Smooth muscle cell (in vitro differentiated cells): Measurements from ENCODE around the gene TPBGL. TPM values are rescaled to one million over a fixed set of nuclear protein-coding genes. Genes with fewer than 3 reads are reported as not detected.

Experiments used
- DNase-seq: peaks from one replicate; lab custom pipeline; 2025; ENCODE audit not compliant: unreplicated experiment; lab: John Stamatoyannopoulos, UW
- H2AFZ ChIP-seq: fragments of 200-600 bp; sonication (generic); 2 replicates; pipeline ENCODE4 v1.6.0; 2016; ENCODE audit warnings: antibody characterized with exemption, low read depth, mild to moderate bottlenecking
- H3F3A ChIP-seq: fragments of 200-600 bp; sonication (generic); 2 replicates; pipeline ENCODE4 v1.6.0; 2017; ENCODE audit warnings: antibody characterized with exemption, low read depth
- H3K27ac ChIP-seq: fragments of 200-600 bp; sonication (generic); 2 replicates; pipeline ENCODE4 v1.5.1; 2016; ENCODE audit warnings: low read depth, mild to moderate bottlenecking
- H3K27me3 ChIP-seq: fragments of 200-600 bp; sonication (generic); 2 replicates; pipeline ENCODE4 v1.6.1; 2016; ENCODE audit warnings: low read depth, mild to moderate bottlenecking
- H3K36me3 ChIP-seq: fragments of 200-600 bp; sonication (generic); 2 replicates; pipeline ENCODE4 v1.5.1; 2016; ENCODE audit warnings: low read depth
- H3K4me1 ChIP-seq: fragments of 200-600 bp; sonication (generic); 2 replicates; pipeline ENCODE4 v1.5.1; 2016; ENCODE audit warnings: low read depth
- H3K4me2 ChIP-seq: fragments of 200-600 bp; sonication (generic); 2 replicates; pipeline ENCODE4 v1.6.0; 2016; ENCODE audit warnings: mild to moderate bottlenecking
- H3K4me3 ChIP-seq: fragments of 200-600 bp; sonication (generic); 2 replicates; pipeline ENCODE4 v1.5.1; 2016; ENCODE audit warnings: mild to moderate bottlenecking
- H3K79me2 ChIP-seq: fragments of 200-600 bp; sonication (generic); 2 replicates; pipeline ENCODE4 v1.6.0; 2016; ENCODE audit warnings: low read depth, mild to moderate bottlenecking
- H3K9ac ChIP-seq: fragments of 200-600 bp; sonication (generic); 2 replicates; pipeline ENCODE4 v1.6.0; 2016; ENCODE audit warnings: low read depth
- H3K9me3 ChIP-seq: fragments of 200-600 bp; sonication (generic); replicated peaks from 2 replicates; pipeline ENCODE4 v1.5.1; 2016; ENCODE audit warnings: low read depth
- H4K20me1 ChIP-seq: fragments of 200-600 bp; sonication (generic); 2 replicates; pipeline ENCODE4 v1.6.0; 2016; ENCODE audit warnings: low read depth
- WGBS: methylation state at CpG from one replicate; pipeline ENCODE4 v1.1.7; 2016; ENCODE audit warnings: low lambda C conversion rate; 5-methylcytosine and 5-hydroxymethylcytosine counted together
- polyA plus RNA-seq: library from polyadenylated mRNA; unstranded; fragments of >200 nt; fragmentation: Nextera tagmentation; extraction: Ambion mirVana; gene quantifications from 2 replicates; pipeline ENCODE4 v1.2.1, GENCODE V29; 2016
- total RNA-seq: library from RNA; depleted of rRNA; stranded (reverse); fragments of >200 nt; gene quantifications from 2 replicates; pipeline ENCODE4 v1.2.3, GENCODE V29; 2014
- TF ChIP-seq, protein P1 (sequence below): fragments of 200-600 bp; sonication (generic); IDR thresholded peaks from 2 replicates; pipeline ENCODE4 v1.5.1; 2017; ENCODE audit warnings: borderline replicate concordance, mild to moderate bottlenecking, antibody characterized with exemption; ENCODE audit not compliant: insufficient read depth, poor library complexity, severe bottlenecking

Gene TPBGL
- total and polyA plus RNA-seq, 2 experiments from 2014 or later, result 0.62 to 0.81 TPM

DNA sequence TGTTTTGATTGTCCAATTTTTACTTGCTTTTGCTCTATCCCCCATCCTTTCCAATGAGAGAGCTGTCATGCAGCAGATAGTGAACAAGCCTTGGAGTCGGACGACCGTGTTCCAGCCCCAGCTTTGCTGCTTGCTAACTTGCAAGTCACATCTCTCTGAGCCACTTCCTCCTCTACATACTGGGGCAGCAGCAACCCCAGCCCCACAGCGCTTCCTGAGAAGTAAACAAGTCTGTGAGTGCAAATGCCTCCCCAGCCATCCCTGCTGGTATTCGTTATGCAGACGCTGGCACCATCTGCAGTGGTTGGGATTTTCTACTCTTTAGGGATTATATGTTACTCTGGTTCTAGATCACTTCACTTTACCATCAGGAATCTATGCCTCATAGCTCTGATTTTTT, 35.0 kb downstream of the TPBGL start:
- TF ChIP-seq, protein P1, sequence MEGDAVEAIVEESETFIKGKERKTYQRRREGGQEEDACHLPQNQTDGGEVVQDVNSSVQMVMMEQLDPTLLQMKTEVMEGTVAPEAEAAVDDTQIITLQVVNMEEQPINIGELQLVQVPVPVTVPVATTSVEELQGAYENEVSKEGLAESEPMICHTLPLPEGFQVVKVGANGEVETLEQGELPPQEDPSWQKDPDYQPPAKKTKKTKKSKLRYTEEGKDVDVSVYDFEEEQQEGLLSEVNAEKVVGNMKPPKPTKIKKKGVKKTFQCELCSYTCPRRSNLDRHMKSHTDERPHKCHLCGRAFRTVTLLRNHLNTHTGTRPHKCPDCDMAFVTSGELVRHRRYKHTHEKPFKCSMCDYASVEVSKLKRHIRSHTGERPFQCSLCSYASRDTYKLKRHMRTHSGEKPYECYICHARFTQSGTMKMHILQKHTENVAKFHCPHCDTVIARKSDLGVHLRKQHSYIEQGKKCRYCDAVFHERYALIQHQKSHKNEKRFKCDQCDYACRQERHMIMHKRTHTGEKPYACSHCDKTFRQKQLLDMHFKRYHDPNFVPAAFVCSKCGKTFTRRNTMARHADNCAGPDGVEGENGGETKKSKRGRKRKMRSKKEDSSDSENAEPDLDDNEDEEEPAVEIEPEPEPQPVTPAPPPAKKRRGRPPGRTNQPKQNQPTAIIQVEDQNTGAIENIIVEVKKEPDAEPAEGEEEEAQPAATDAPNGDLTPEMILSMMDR, result no peak
- peaks cover 2% of the 10 kb centered on the region for H3F3A ChIP-seq
- H4K20me1 ChIP-seq, result no peaks in the 10 kb centered on the region
- no peaks in the 10 kb centered on the region for H3K9me3 ChIP-seq
- DNase-seq, result no peak
- no peaks in the 10 kb centered on the region for H3K4me1 ChIP-seq
- no peaks in the 10 kb centered on the region for H3K36me3 ChIP-seq
- no peak overlapping the region for H2AFZ ChIP-seq
- H3K4me2 ChIP-seq, result no peak overlapping the region
- H3K9ac ChIP-seq, result no peak overlapping the region
- H3K27me3 ChIP-seq, result no peaks in the 10 kb centered on the region
- no peak overlapping the region for H3K27ac ChIP-seq
- no peaks in the 10 kb centered on the region for H3K79me2 ChIP-seq
- 37% methylated on average over 6 of the region's 6 CpGs for WGBS
- H3K4me3 ChIP-seq, result no peak overlapping the region

DNA sequence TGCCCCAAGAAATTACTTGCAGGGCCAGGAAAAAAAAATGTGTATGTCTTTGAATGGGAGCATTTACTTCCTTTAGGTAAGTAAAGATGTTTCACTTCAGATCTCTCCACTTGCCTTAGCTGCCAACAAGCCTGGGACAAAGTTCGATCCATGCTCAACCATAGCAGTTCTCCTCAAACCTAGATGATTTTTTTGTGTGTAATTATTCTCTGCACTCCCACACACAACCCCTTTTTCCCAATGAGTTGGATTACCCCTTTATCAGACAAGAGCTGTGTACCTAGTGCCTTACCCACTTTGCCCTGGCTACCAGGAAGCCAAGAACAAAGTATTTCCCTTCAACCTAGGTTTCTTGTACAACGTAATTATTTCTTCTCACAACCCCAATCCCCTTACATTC, 35.6 kb downstream of the TPBGL start:
- H3K9me3 ChIP-seq, result no peaks in the 10 kb centered on the region
- H3K36me3 ChIP-seq, result no peaks in the 10 kb centered on the region
- no peaks in the 10 kb centered on the region for H3K79me2 ChIP-seq
- TF ChIP-seq, protein P1, result no peak
- H3K27me3 ChIP-seq, result no peaks in the 10 kb centered on the region
- no peak for DNase-seq
- H4K20me1 ChIP-seq, result no peaks in the 10 kb centered on the region
- H3K4me1 ChIP-seq, result no peaks in the 10 kb centered on the region
- no peak overlapping the region for H2AFZ ChIP-seq
- H3K4me2 ChIP-seq, result no peak overlapping the region
- no peak overlapping the region for H3K9ac ChIP-seq
- H3K27ac ChIP-seq, result no peak overlapping the region
- WGBS, result 89% methylated on average over 2 of the region's 2 CpGs
- peaks cover 3% of the 10 kb centered on the region for H3F3A ChIP-seq
- no peak overlapping the region for H3K4me3 ChIP-seq

DNA sequence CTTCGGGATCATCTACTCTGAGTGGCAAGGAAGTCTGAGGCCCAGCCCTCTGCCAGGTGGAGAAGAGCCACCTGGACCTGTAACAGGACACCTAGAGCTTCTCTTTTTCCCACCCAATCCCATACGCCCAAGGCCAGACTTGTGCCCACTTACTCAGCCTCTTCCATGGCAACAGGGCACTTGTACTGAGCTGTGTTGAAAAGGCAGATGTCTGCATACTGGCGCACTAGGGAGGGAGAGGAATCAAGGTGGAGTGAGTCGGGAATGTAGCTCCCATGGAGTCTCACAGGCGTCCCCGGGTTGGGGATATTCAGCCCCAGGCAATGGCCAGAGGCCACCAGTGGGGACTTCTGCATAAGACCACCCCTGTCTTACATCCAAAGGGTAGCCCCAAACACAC, 36.1 kb downstream of the TPBGL start:
- H3K27ac ChIP-seq, result no peak overlapping the region
- H2AFZ ChIP-seq, result no peak overlapping the region
- no peaks in the 10 kb centered on the region for H3K79me2 ChIP-seq
- no peaks in the 10 kb centered on the region for H3K4me1 ChIP-seq
- no peak overlapping the region for H3K4me3 ChIP-seq
- peaks cover 3% of the 10 kb centered on the region for H3F3A ChIP-seq
- H3K9me3 ChIP-seq, result no peaks in the 10 kb centered on the region
- TF ChIP-seq, protein P1, result no peak
- H3K4me2 ChIP-seq, result no peak overlapping the region
- 89% methylated on average over 6 of the region's 6 CpGs for WGBS
- no peak for DNase-seq
- H3K36me3 ChIP-seq, result no peaks in the 10 kb centered on the region
- H3K27me3 ChIP-seq, result no peaks in the 10 kb centered on the region
- H4K20me1 ChIP-seq, result no peaks in the 10 kb centered on the region
- H3K9ac ChIP-seq, result no peak overlapping the region

DNA sequence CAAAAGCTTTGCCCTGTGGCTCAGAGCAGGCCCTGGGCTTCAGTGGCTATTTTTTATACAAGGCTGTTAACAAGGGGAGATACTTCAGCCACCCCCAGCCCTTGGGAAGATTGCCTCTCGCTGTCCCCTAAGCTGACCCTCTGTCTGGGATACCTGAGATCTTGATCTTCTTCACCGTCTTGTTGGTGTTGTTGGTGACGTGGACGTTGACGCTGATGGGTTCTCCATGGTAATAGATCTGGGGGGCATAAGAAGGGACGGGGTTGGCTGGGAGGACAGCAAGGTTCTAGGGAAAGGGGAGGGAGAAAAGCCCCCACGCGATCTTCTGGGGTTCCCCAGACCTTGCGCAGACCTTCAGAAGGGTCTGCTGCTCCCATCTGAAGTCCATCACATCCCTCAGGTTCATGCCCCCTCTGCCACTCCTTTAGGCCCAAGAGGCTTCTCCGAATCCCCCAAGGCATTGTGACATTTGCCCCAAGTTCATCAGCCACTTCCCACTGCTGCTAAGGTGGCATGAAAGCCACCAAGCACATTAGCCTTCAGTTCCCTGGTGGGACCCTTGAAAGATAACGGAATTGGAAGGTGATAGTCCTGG, 36.7 kb downstream of the TPBGL start:
- no peak overlapping the region for H3K4me3 ChIP-seq
- DNase-seq, result no peak
- H3K79me2 ChIP-seq, result no peaks in the 10 kb centered on the region
- H3K27me3 ChIP-seq, result no peaks in the 10 kb centered on the region
- no peak overlapping the region for H3K9ac ChIP-seq
- H3K4me1 ChIP-seq, result no peaks in the 10 kb centered on the region
- no peak overlapping the region for H3K4me2 ChIP-seq
- H3K36me3 ChIP-seq, result no peaks in the 10 kb centered on the region
- WGBS, result 98% methylated on average over 11 of the region's 11 CpGs
- H3K27ac ChIP-seq, result no peak overlapping the region
- H3F3A ChIP-seq, result peaks cover 3% of the 10 kb centered on the region
- H3K9me3 ChIP-seq, result no peaks in the 10 kb centered on the region
- H2AFZ ChIP-seq, result no peak overlapping the region
- TF ChIP-seq, protein P1, result no peak
- no peaks in the 10 kb centered on the region for H4K20me1 ChIP-seq
